Activated CD8-positive, alpha-beta memory T cell treated with anti-CD3 and anti-CD28 coated beads for 48 hours (primary cell): ENCODE measurements around the gene AGTRAP.
A peak's percentile ranks its signal among the peaks of the same experiment; 100 is the strongest.

ENCODE experiments used
- DNase-seq, 3 experiments: peaks; one replicate each; pipeline ENCODE4 v3.0.0-alpha.2; 2020; ENCODE audit warnings: low read depth in 2 of 3, low spot score in 2 of 3

The AGTRAP gene

DNA sequence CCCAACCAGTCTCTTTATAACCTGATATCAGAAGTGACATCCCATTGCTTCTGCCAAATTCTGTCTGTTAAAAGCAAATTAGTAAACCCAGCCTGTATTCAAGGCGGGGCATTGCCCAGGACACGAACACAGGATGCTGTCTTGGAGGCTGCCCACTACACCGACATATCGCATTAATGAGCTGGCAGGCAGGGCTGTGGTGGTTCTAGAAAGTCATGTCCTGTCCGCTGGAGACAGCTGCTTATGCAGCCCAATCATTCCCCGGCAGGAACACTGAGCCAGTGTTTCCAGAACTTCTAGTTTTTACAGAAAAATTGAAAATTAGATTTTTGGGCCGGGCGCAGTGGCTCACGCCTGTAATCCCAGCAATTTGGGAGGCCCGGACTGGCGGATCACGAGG is 45.4 kb downstream of the AGTRAP start:
- no peak for DNase-seq

DNA sequence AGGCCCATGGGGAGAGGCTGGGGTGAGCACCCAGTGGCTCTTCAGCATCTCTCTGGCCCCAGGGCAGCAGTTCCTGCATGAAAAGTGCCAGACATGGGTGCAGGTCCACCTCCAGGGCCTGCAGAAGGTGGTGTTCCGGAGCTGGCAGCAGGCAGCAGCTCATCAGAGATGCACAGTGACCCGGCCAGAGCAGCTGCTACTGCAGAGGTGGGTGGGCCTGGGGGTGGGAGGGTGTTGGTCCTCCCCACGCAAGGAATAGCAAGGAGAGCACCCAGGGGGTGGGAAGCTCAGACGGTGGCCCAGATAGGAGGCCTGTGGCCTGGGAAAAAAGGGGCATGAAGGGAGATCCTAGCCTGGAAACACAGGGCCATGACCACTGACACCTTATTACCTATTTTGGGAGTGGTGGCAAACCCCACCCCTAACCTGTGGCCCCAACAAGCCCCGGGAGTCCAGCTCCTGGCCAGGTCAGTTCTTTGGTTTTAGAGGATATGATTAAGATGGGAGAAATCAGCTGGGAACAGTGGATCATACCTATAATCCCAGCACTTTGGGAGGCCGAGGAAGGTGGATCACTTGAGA is 46.3 kb downstream of the AGTRAP start:
- no peak for DNase-seq

- DNase-seq = no peak
These were observed 47.6 kb downstream of the AGTRAP start for GRCh38 chr1:11783556-11783955.

DNA sequence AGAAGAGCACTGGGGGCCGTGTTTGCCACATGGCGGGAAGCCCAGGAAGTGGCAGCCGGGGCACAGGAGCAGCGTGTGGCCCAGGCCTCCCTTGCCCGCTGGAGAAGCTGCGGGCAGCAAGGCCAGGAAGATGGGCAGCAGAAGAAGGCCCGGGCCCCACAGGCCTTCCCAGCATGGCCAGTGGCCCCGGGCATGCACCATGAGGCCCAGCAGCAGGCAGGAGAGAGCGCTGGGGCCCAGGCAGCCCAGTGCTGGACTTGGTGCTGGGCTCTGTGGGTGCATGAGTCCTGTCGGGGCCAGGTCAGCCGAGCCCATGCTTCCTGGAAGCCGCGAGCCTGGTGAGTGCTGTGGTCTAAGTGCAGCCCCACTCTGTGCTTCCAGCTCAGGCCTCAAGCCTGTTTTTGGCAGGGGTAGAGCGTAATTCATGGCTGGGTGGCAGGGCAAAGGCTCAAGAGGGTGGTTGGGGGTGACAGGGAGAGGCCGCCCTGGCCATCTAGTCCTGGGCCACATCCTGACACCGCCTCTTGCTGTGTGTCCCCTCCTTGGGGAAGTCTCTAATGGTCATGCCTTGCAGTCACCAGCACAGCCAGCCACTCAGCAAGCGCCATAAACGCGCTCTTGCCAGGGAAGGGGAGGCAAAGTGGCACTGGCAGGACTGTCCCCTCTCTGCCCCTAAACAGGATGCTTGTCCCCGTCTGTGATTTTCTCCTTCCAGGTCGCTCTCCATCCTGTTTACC is 48.5 kb downstream of the AGTRAP start:
- DNase-seq = no peak

- peak in 2 of 3 experiments; percentile 26 to 30 for DNase-seq
These were observed 49.2 kb downstream of the AGTRAP start for GRCh38 chr1:11784993-11785769.

- no peak for DNase-seq
These were observed 50.2 kb downstream of the AGTRAP start for GRCh38 chr1:11786168-11786567.

DNA sequence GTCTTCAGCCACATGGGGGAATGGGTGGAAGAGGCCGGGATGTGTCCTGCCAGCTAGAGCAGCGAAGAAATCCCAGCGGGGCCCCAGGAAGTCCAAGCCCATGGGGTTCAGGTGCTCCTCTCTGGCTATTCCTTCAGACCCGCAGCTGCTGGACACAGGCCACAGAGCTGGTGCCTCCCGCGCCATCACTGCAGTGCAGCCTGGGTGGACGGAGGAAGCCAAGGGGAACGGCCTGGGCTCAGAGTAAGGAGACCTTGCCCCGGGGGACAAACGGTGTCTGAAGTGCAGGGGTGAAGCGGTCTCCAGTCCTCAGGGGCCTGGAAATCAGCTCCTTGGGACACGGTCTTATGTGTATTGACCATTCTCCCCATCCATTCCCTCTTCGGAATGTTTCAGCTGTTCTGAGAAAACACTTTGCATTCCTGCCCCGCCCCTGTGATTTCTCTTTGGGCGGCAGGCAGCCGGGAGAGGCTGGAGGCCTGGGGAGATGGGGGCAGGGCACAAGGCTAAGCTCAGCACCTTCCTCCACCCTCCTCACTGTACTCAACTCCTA is 51.4 kb downstream of the AGTRAP start:
- no peak for DNase-seq

GRCh38 chr1:11787804-11788436 is 52.0 kb downstream of the AGTRAP start:
- no peak for DNase-seq

GRCh38 chr1:11788549-11789053 is 52.7 kb downstream of the AGTRAP start:
- DNase-seq = no peak

GRCh38 chr1:11789126-11790067 is 53.5 kb downstream of the AGTRAP start:
- no peak for DNase-seq

GRCh38 chr1:11790101-11790879 is 54.4 kb downstream of the AGTRAP start:
- DNase-seq = no peak

DNA sequence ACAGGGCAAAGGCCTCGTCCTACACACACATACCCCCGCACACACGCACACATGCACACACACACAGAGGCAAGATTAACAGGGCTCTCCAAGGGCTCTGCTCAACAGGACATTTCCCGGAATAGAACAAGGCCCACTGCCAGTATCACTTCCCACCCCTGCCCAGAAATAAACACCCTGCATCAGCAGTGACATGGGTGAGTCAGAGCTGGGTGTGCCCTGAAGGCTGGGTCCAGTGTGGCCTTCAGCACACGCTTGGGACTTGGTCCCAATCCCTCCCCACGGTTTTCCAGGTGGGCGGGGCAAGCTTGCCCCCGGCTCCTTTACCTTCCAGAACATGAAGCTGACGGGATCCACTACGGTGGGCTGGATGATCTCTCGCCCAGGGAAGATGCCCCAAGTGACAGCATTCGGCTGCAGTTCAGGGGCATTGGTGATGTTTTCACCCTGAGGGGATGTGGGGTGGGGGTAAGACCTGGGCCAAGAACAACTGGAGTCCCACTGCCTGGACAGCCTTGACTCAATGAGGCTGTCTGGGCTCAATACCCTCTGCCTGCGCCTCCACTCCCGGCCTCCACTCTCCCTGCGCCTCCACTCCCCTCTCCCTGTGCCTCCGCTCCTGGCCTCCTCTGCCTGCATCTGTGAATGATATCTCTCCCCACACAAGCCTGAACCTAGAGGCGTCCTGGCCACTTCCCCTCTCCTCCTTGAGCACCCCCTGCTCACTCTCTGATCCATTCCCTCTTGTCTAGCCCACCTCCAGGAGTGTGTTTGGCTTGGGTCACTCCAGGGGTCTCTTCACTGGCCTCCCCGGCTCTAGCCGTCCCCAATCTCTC is 55.2 kb downstream of the AGTRAP start:
- DNase-seq = no peak

DNA sequence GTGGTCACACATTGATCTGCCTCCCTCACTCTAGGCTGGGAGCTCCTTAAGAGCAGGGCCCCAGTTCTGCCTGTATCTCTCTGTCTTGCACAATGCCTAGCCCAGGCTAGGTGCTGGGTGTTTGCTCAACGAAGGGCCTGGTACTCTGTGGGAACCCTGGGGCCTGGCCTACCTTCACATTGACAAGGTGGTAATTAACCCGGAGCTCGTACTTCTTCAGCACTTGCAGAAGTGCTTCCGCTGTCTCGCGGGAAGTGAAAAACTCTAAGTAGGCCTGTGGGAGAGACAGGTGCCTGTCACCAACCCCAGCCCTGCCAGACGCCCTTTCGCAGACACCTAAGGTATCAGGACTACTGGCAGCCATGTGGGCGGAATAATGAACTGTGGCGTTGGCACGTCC is 56.2 kb downstream of the AGTRAP start:
- DNase-seq = no peak

DNA sequence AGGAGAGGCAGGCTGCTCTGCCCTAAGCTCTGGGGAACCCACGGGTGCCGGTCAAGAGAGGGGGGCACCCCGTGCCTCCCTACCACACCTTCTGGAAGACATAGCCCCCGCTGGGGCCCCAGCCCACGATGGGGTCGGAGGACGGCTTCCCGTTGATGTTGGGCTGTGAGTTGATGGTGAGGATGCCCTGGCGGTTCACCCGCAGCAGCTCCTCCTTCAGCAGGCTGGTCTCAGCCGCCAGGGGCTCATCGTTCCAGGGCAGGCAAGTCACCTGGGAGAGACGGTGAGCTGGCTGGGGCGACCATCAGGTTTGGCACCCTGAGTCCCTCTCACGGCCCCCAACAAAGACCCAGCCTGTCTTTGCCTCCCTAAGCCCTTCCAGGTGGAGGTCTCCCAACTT is 57.9 kb downstream of the AGTRAP start:
- DNase-seq = no peak

- DNase-seq = no peak
These were observed 58.7 kb downstream of the AGTRAP start for GRCh38 chr1:11794446-11795237.

DNA sequence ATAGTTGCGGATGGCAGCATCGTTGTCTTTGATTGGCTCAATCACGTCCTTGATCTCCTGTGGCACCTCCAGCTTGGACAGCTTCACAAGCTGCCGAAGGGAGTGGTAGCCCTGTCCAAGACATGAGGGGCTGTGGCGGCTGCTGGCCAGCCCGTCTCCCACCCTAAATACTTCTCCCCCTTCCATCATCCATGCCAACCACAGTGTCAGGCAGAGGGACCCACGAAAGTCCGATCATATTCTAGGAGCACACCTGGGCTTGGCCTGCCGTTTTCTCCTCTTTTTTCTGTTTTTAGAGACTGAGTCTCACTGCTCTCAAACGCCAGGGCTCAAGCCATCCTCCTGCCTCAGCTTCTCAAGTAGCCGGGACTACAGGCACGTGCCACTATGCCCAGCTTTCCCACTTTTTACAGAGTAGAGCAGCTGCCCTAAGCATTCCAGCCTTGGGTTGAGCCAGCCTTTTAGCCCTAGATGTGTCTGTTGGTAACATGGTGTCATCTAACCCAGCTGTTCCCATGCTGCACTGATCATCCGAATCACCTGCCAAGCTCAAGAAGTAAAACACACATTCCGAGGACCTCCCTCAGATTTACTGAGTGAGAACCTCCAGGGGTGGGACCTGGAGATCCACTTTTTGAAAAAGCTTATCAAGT is 59.4 kb downstream of the AGTRAP start:
- DNase-seq = no peak
